DMS53 treated with DMSO at 0.1 percent for 48 hours (cell line): Measurements from ENCODE around the gene LHFPL3.

ENCODE experiments used
- DNase-seq: peaks from one replicate; lab custom pipeline; 2025; ENCODE audit not compliant: unreplicated experiment; lab: John Stamatoyannopoulos, UW

The LHFPL3 gene

GRCh38 chr7:104371216-104371979 lies 43.0 kb downstream of the LHFPL3 start:
- DNase-seq, result no peak

GRCh38 chr7:104371980-104372357 lies 43.6 kb downstream of the LHFPL3 start:
- no peak for DNase-seq

- DNase-seq, result no peak
Observed at GRCh38 chr7:104382616-104383015, 54.2 kb downstream of the LHFPL3 start.

GRCh38 chr7:104386943-104387342 lies 58.5 kb downstream of the LHFPL3 start:
- no peak for DNase-seq

- DNase-seq, result no peak
Observed at GRCh38 chr7:104388222-104388621, 59.8 kb downstream of the LHFPL3 start.

- DNase-seq, result no peak
Observed at GRCh38 chr7:104395162-104395561, 66.8 kb downstream of the LHFPL3 start.

GRCh38 chr7:104397442-104397841 lies 69.0 kb downstream of the LHFPL3 start:
- no peak for DNase-seq

- DNase-seq, result no peak
Observed at GRCh38 chr7:104408371-104408770, 80.0 kb downstream of the LHFPL3 start.

- no peak for DNase-seq
Observed at GRCh38 chr7:104410742-104411141, 82.3 kb downstream of the LHFPL3 start.

GRCh38 chr7:104412911-104413310 lies 84.5 kb downstream of the LHFPL3 start:
- DNase-seq, result peak; percentile 16

- no peak for DNase-seq
Observed at GRCh38 chr7:104414216-104414615, 85.8 kb downstream of the LHFPL3 start.

GRCh38 chr7:104415700-104416099 lies 87.3 kb downstream of the LHFPL3 start:
- no peak for DNase-seq

- no peak for DNase-seq
Observed at GRCh38 chr7:104416866-104417393, 88.5 kb downstream of the LHFPL3 start.

- DNase-seq, result no peak
Observed at GRCh38 chr7:104431930-104432329, 103.5 kb downstream of the LHFPL3 start.

- no peak for DNase-seq
Observed at GRCh38 chr7:104434129-104434528, 105.7 kb downstream of the LHFPL3 start.

GRCh38 chr7:104442481-104442880 lies 114.1 kb downstream of the LHFPL3 start:
- DNase-seq, result no peak

GRCh38 chr7:104444017-104444416 lies 115.6 kb downstream of the LHFPL3 start:
- peak; percentile 35 for DNase-seq

- no peak for DNase-seq
Observed at GRCh38 chr7:104445393-104445792, 117.0 kb downstream of the LHFPL3 start.

- DNase-seq, result no peak
Observed at GRCh38 chr7:104450861-104451260, 122.5 kb downstream of the LHFPL3 start.

GRCh38 chr7:104453190-104453589 lies 124.8 kb downstream of the LHFPL3 start:
- DNase-seq, result no peak

- no peak for DNase-seq
Observed at GRCh38 chr7:104458875-104459274, 130.5 kb downstream of the LHFPL3 start.

- DNase-seq, result peak; percentile 24
Observed at GRCh38 chr7:104469166-104469820, 140.9 kb downstream of the LHFPL3 start.
